ENCODE measurements around the gene IQCE.

GRCh38 chr7:2528481-2529095 lies 30.2 kb upstream of the IQCE start:
- TF ChIP-seq EZH2 (IDR thresholded peaks at IDR 0.05; ENCODE audit: low read length, missing control alignments) (no peak), CTCF (conservative IDR thresholded peaks at IDR 0.05 in 1 of 2, IDR thresholded peaks at IDR 0.05 in 1 of 2; ENCODE audit: low read depth in 1 of 2, low read length in 2 of 2) (no peak)
